HEK293 (cell line): ENCODE measurements around the gene SLF2.

Experiments used
- OSR2 ChIP-seq: fragments of 450-650 bp; formaldehyde crosslinking; IDR thresholded peaks from 2 replicates; pipeline ENCODE4 v1.5.1; 2016; ENCODE audit warnings: missing biosample characterization, missing genetic modification characterization
- YY1 ChIP-seq: fragments of 450-650 bp; formaldehyde crosslinking; IDR thresholded peaks from 2 replicates; pipeline ENCODE4 v1.5.1; 2018; ENCODE audit warnings: missing biosample characterization, missing genetic modification characterization
- ZBTB8A ChIP-seq: fragments of 450-650 bp; formaldehyde crosslinking; IDR thresholded peaks from 2 replicates; pipeline ENCODE4 v1.5.1; 2016; ENCODE audit warnings: missing biosample characterization, missing genetic modification characterization
- ZNF138 ChIP-seq: fragments of 450-650 bp; formaldehyde crosslinking; IDR thresholded peaks from 2 replicates; pipeline ENCODE4 v1.5.1; 2016; ENCODE audit warnings: missing biosample characterization, missing genetic modification characterization, borderline replicate concordance
- ZNF157 ChIP-seq: fragments of 450-650 bp; formaldehyde crosslinking; IDR thresholded peaks from 2 replicates; pipeline ENCODE4 v1.5.1; 2016; ENCODE audit warnings: missing biosample characterization, missing genetic modification characterization
- ZNF324 ChIP-seq: fragments of 450-650 bp; formaldehyde crosslinking; IDR thresholded peaks from 2 replicates; pipeline ENCODE4 v1.5.1; 2016; ENCODE audit warnings: missing biosample characterization, missing genetic modification characterization
- ZNF354C ChIP-seq: fragments of 450-650 bp; formaldehyde crosslinking; IDR thresholded peaks from 2 replicates; pipeline ENCODE4 v1.5.1; 2016; ENCODE audit warnings: missing biosample characterization, missing genetic modification characterization, low read depth, borderline replicate concordance
- ZNF571 ChIP-seq: fragments of 450-650 bp; formaldehyde crosslinking; IDR thresholded peaks from 2 replicates; pipeline ENCODE4 v1.5.0; 2017; ENCODE audit warnings: missing biosample characterization, missing genetic modification characterization
- ZNF600 ChIP-seq: fragments of 450-650 bp; formaldehyde crosslinking; IDR thresholded peaks from 2 replicates; pipeline ENCODE4 v1.5.1; 2016; ENCODE audit warnings: missing biosample characterization, missing genetic modification characterization
- ZNF660 ChIP-seq: fragments of 450-650 bp; IDR thresholded peaks from 2 replicates; pipeline ENCODE4 v1.5.1; 2018; ENCODE audit warnings: missing biosample characterization, mild to moderate bottlenecking, missing genetic modification characterization
- TF ChIP-seq, protein P1 (sequence below): fragments of 450-650 bp; formaldehyde crosslinking; IDR thresholded peaks from 2 replicates; pipeline ENCODE4 v1.5.1; 2016; ENCODE audit warnings: missing biosample characterization, missing genetic modification characterization
- TF ChIP-seq, protein P2 (sequence below): fragments of 450-650 bp; formaldehyde crosslinking; IDR thresholded peaks from 2 replicates; pipeline ENCODE4 v1.5.1; 2016; ENCODE audit warnings: missing biosample characterization, missing genetic modification characterization
- TF ChIP-seq, protein P3 (sequence below): fragments of 450-650 bp; formaldehyde crosslinking; IDR thresholded peaks from 2 replicates; pipeline ENCODE4 v1.5.1; 2016; ENCODE audit warnings: missing biosample characterization, missing genetic modification characterization

DNA sequence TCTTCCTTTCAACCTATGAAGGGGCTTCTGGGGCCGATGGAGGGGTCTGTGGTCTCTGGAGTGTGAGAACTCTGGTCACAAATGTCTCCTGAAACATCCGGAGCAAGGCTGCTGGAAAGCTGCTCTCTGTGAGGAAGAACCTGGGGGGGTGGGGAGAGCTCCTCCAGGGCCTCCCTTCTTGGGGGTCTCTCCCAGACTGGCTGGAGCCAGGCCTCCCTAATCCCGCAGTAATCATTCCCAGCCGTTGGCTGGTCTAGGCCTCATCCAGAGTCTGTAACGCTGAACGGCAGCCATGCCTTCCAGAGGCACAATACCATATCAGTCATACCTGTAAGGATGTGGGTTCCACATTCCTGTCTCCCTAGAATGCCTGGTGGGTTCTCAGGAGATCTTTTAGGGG is 82.4 kb downstream of the SLF2 start:
- TF ChIP-seq, protein P1, sequence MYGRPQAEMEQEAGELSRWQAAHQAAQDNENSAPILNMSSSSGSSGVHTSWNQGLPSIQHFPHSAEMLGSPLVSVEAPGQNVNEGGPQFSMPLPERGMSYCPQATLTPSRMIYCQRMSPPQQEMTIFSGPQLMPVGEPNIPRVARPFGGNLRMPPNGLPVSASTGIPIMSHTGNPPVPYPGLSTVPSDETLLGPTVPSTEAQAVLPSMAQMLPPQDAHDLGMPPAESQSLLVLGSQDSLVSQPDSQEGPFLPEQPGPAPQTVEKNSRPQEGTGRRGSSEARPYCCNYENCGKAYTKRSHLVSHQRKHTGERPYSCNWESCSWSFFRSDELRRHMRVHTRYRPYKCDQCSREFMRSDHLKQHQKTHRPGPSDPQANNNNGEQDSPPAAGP: no peak
- TF ChIP-seq, protein P2, sequence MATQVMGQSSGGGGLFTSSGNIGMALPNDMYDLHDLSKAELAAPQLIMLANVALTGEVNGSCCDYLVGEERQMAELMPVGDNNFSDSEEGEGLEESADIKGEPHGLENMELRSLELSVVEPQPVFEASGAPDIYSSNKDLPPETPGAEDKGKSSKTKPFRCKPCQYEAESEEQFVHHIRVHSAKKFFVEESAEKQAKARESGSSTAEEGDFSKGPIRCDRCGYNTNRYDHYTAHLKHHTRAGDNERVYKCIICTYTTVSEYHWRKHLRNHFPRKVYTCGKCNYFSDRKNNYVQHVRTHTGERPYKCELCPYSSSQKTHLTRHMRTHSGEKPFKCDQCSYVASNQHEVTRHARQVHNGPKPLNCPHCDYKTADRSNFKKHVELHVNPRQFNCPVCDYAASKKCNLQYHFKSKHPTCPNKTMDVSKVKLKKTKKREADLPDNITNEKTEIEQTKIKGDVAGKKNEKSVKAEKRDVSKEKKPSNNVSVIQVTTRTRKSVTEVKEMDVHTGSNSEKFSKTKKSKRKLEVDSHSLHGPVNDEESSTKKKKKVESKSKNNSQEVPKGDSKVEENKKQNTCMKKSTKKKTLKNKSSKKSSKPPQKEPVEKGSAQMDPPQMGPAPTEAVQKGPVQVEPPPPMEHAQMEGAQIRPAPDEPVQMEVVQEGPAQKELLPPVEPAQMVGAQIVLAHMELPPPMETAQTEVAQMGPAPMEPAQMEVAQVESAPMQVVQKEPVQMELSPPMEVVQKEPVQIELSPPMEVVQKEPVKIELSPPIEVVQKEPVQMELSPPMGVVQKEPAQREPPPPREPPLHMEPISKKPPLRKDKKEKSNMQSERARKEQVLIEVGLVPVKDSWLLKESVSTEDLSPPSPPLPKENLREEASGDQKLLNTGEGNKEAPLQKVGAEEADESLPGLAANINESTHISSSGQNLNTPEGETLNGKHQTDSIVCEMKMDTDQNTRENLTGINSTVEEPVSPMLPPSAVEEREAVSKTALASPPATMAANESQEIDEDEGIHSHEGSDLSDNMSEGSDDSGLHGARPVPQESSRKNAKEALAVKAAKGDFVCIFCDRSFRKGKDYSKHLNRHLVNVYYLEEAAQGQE (tag by site-specific recombination): no peak
- no peak for TF ChIP-seq ZNF138 (tag by site-specific recombination)
- no peak for TF ChIP-seq ZNF324 (tag by site-specific recombination)
- TF ChIP-seq, protein P3, sequence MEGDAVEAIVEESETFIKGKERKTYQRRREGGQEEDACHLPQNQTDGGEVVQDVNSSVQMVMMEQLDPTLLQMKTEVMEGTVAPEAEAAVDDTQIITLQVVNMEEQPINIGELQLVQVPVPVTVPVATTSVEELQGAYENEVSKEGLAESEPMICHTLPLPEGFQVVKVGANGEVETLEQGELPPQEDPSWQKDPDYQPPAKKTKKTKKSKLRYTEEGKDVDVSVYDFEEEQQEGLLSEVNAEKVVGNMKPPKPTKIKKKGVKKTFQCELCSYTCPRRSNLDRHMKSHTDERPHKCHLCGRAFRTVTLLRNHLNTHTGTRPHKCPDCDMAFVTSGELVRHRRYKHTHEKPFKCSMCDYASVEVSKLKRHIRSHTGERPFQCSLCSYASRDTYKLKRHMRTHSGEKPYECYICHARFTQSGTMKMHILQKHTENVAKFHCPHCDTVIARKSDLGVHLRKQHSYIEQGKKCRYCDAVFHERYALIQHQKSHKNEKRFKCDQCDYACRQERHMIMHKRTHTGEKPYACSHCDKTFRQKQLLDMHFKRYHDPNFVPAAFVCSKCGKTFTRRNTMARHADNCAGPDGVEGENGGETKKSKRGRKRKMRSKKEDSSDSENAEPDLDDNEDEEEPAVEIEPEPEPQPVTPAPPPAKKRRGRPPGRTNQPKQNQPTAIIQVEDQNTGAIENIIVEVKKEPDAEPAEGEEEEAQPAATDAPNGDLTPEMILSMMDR (tag by site-specific recombination): no peak
- TF ChIP-seq OSR2: no peak
- no peak for TF ChIP-seq ZNF600
- TF ChIP-seq YY1 (tag by site-specific recombination): no peak
- no peak for TF ChIP-seq ZNF354C
- TF ChIP-seq ZNF571: no peak
- TF ChIP-seq ZNF157 (tag by site-specific recombination): no peak
- no peak for TF ChIP-seq ZNF660 (tag by site-specific recombination)
- TF ChIP-seq ZBTB8A (tag by site-specific recombination): no peak
